HepG2 (cell line): ENCODE results near the gene PADI1. TPM values are rescaled to one million over a fixed set of nuclear protein-coding genes. Genes with fewer than 3 reads are reported as not detected.

Source experiments
- ATAC-seq: fragments of 200-7000 bp; cut with Tn5 transposase; 3 replicates; pipeline ENCODE4 v1.9.1; 2020; ENCODE audit warnings: mild to moderate bottlenecking, moderate library complexity
- BruUV-seq: library from RNA; stranded (reverse); fragments of 400-500 nt; replicated peaks from 2 replicates; lab custom pipeline; 2021; lab: Mats Ljungman, UMichigan
- CTCF ChIA-PET: fragments of 300-600 bp; formaldehyde crosslinking; extraction: SDS; loops from one replicate; lab custom pipeline; 2021; ENCODE audit warnings: low total read pairs, inconsistent platforms, low intra/inter-chr PET ratio; lab: Yijun Ruan, JAX
- POLR2A ChIA-PET: fragments of 350-600 bp; sonication (Branson Sonifier 250); formaldehyde crosslinking; loops from one replicate; lab custom pipeline; 2020; ENCODE audit warnings: antibody characterized with exemption, inconsistent platforms; lab: Yijun Ruan, JAX
- DNase-seq: peaks from one replicate; pipeline ENCODE4 v3.0.0-alpha.2; 2015; ENCODE audit warnings: low spot score
- FAIRE-seq: peaks from 3 replicates; lab custom pipeline; 2011; peaks lifted over from hg19 to GRCh38; lab: Jason Lieb, UNC
- H2AFZ ChIP-seq: one replicate; pipeline ENCODE4 v1.6.1; 2011; ENCODE audit warnings: low read length, inconsistent platforms
- H3K27ac ChIP-seq: fragments of 300-600 bp; 3 replicates; pipeline ENCODE4 v1.8.0; 2011; ENCODE audit warnings: mixed run types, mild to moderate bottlenecking, mixed read lengths, low read length, inconsistent platforms; ENCODE audit not compliant: insufficient read depth; ENCODE audit errors: extremely low read length
- H3K27me3 ChIP-seq, 2 experiments: fragments of 200-600 bp in 1 of 2; 2 replicates in 1 of 2; 3 replicates in 1 of 2; pipeline versions ENCODE4 v1.6.0 to v1.8.0; 2011; ENCODE audit warnings: low read length in 2 of 2, mild to moderate bottlenecking in 2 of 2, moderate library complexity in 2 of 2, inconsistent platforms in 1 of 2; ENCODE audit not compliant: insufficient read depth in 2 of 2, control insufficient read depth in 1 of 2
- H3K36me3 ChIP-seq, 2 experiments: fragments of 200-600 bp in 1 of 2; replicated peaks in 1 of 2; 2 replicates in 1 of 2; 3 replicates in 1 of 2; pipeline versions ENCODE4 v1.5.1 to v1.8.0; 2011; ENCODE audit warnings: low read length in 2 of 2, inconsistent platforms in 1 of 2; ENCODE audit not compliant: insufficient read depth in 2 of 2, control insufficient read depth in 1 of 2
- H3K4me1 ChIP-seq: 2 replicates; pipeline ENCODE4 v1.5.1; 2012; ENCODE audit warnings: low read length, inconsistent platforms; ENCODE audit not compliant: insufficient read depth
- H3K4me2 ChIP-seq: 2 replicates; pipeline ENCODE4 v1.6.0; 2011; ENCODE audit warnings: low read depth, low read length, inconsistent platforms
- H3K4me3 ChIP-seq, 3 experiments: fragments of 200-600 bp in 1 of 3; sonication (generic), shearing (Covaris generic) in 1 of 3; replicated peaks in 1 of 3; 2 replicates each; pipeline ENCODE4 v1.5.1; 2011 to 2016; ENCODE audit warnings: low read length in 3 of 3, inconsistent platforms in 2 of 3, low read depth in 2 of 3, mild to moderate bottlenecking in 2 of 3, control low read depth in 1 of 3, mixed read lengths in 1 of 3; ENCODE audit not compliant: insufficient read depth in 1 of 3
- H3K79me2 ChIP-seq: one replicate; pipeline ENCODE4 v1.6.1; 2011; ENCODE audit warnings: low read length, inconsistent platforms; ENCODE audit not compliant: insufficient read depth
- H3K9ac ChIP-seq: 2 replicates; pipeline ENCODE4 v1.6.0; 2011; ENCODE audit warnings: mild to moderate bottlenecking, low read depth, low read length, inconsistent platforms; ENCODE audit not compliant: insufficient read depth
- H3K9me3 ChIP-seq: 2 replicates; pipeline ENCODE4 v1.5.1; 2012; ENCODE audit warnings: mild to moderate bottlenecking, low read length
- H4K20me1 ChIP-seq: 2 replicates; pipeline ENCODE4 v1.6.0; 2011; ENCODE audit warnings: inconsistent platforms, mild to moderate bottlenecking, low read length, moderate library complexity; ENCODE audit not compliant: insufficient read depth
- EEA1 ChIP-seq: sonication (generic); formaldehyde crosslinking; IDR thresholded peaks from 2 replicates; pipeline ENCODE4 v1.5.1; 2020; ENCODE audit warnings: mild to moderate bottlenecking, missing genetic modification reagents, borderline replicate concordance
- KMT2B ChIP-seq: IDR thresholded peaks from 2 replicates; pipeline ENCODE4 v1.6.1; 2016; ENCODE audit warnings: missing genetic modification reagents, missing compliant biosample characterization
- MATR3 ChIP-seq: sonication (generic); formaldehyde crosslinking; IDR thresholded peaks from 2 replicates; pipeline ENCODE4 v1.4.0; 2020; ENCODE audit warnings: missing genetic modification reagents
- NFYC ChIP-seq: IDR thresholded peaks from 2 replicates; pipeline ENCODE4 v1.6.1; 2016; ENCODE audit warnings: missing genetic modification reagents, missing compliant biosample characterization
- PRDM4 ChIP-seq: sonication (generic); formaldehyde crosslinking; IDR thresholded peaks from 2 replicates; pipeline ENCODE4 v1.9.0; 2021; ENCODE audit warnings: missing genetic modification reagents, borderline replicate concordance
- PRMT3 ChIP-seq: sonication (generic); formaldehyde crosslinking; IDR thresholded peaks from 2 replicates; pipeline ENCODE4 v1.8.1; 2022; ENCODE audit warnings: low read depth, mild to moderate bottlenecking, moderate library complexity, missing genetic modification reagents, borderline replicate concordance
- SPEN ChIP-seq: sonication (generic); formaldehyde crosslinking; IDR thresholded peaks from 2 replicates; pipeline ENCODE4 v1.5.1; 2020; ENCODE audit warnings: low read depth, mild to moderate bottlenecking, missing genetic modification reagents
- SYNCRIP ChIP-seq: fragments of 200-400 bp; formaldehyde crosslinking; IDR thresholded peaks from 2 replicates; pipeline ENCODE4 v1.6.1; 2018; ENCODE audit warnings: mild to moderate bottlenecking, low read depth, low read length; ENCODE audit not compliant: insufficient read depth
- TGIF2 ChIP-seq: IDR thresholded peaks from 2 replicates; pipeline ENCODE4 v1.6.1; 2016; ENCODE audit warnings: control low read depth, missing compliant biosample characterization
- YY1 ChIP-seq: IDR thresholded peaks from 2 replicates; pipeline ENCODE4 v1.6.1; 2011; ENCODE audit warnings: low read length, low read depth, moderate library complexity, mild to moderate bottlenecking; ENCODE audit not compliant: insufficient read depth, insufficient replicate concordance
- ZEB1 ChIP-seq: IDR thresholded peaks from 2 replicates; pipeline ENCODE4 v1.6.1; 2012; ENCODE audit warnings: mild to moderate bottlenecking, low read depth, inconsistent platforms; ENCODE audit not compliant: insufficient replicate concordance
- ZIK1 ChIP-seq: sonication (generic); formaldehyde crosslinking; IDR thresholded peaks from 2 replicates; pipeline ENCODE4 v1.5.0; 2020; ENCODE audit warnings: mild to moderate bottlenecking, low read depth, missing genetic modification reagents, borderline replicate concordance
- ZNF232 ChIP-seq: sonication (generic); formaldehyde crosslinking; IDR thresholded peaks from 2 replicates; pipeline ENCODE4 v1.4.0; 2020; ENCODE audit warnings: missing genetic modification reagents, borderline replicate concordance
- ZNF446 ChIP-seq: sonication (generic); formaldehyde crosslinking; IDR thresholded peaks from 2 replicates; pipeline ENCODE4 v1.5.0; 2020; ENCODE audit warnings: mild to moderate bottlenecking, missing genetic modification reagents
- ZNF530 ChIP-seq: sonication (generic); formaldehyde crosslinking; IDR thresholded peaks from 2 replicates; pipeline ENCODE4 v1.5.0; 2020; ENCODE audit warnings: low read depth, mild to moderate bottlenecking, missing genetic modification reagents
- ZSCAN9 ChIP-seq: IDR thresholded peaks from 2 replicates; pipeline ENCODE4 v1.6.1; 2016; ENCODE audit warnings: borderline replicate concordance
- WGBS: methylation state at CpG from one replicate; pipeline ENCODE4 v1.1.6; 2017; ENCODE audit warnings: low lambda C conversion rate; 5-methylcytosine and 5-hydroxymethylcytosine counted together
- in situ Hi-C: cut with HindIII; loops from 2 replicates; pipeline ENCODE4 v1.10.0; 2017; ENCODE audit warnings: low pct_unique_long_range_greater_than_20kb; ENCODE audit not compliant: extremely low pct_ligation_motif_present
- intact Hi-C: fragments of 100-400 bp; cut with micrococcal nuclease; formaldehyde crosslinking; loops from one replicate; pipeline ENCODE4 v1.10.0; 2022; ENCODE audit not compliant: unreplicated experiment
- polyA plus RNA-seq, 8 experiments: library from polyadenylated mRNA; depleted of rRNA in 3 of 8; stranded (reverse) in 7 of 8; unstranded in 1 of 8; fragments of >200 nt; fragmentation: Illumina TruSeq in 4 of 8; extraction: Trizol in 4 of 8; gene quantifications; 2 replicates each; pipeline versions ENCODE4 v1.2.1 to v1.2.3, GENCODE V29; 2011 to 2016; ENCODE audit warnings: low read depth in 4 of 8, missing spikeins in 1 of 8, mixed read lengths in 1 of 8; ENCODE audit not compliant: insufficient read depth in 1 of 8
- total RNA-seq, 5 experiments: library from RNA; depleted of rRNA; stranded (reverse); fragments of >200 nt; fragmentation: Illumina TruSeq; extraction: Trizol; gene quantifications; 2 replicates each; pipeline ENCODE4 v1.2.3, GENCODE V29; 2016; ENCODE audit warnings: low read depth in 1 of 5
- TF ChIP-seq, protein P1 (sequence below): sonication (generic); formaldehyde crosslinking; conservative IDR thresholded peaks from 2 replicates; pipeline ENCODE4 v1.5.0; 2020; ENCODE audit warnings: missing genetic modification reagents

Gene PADI1
- total and polyA plus RNA-seq, 2 of the 13 experiments (the other 11 are each of a cell fraction or from before 2014, with no cell fraction given): not detected

DNA sequence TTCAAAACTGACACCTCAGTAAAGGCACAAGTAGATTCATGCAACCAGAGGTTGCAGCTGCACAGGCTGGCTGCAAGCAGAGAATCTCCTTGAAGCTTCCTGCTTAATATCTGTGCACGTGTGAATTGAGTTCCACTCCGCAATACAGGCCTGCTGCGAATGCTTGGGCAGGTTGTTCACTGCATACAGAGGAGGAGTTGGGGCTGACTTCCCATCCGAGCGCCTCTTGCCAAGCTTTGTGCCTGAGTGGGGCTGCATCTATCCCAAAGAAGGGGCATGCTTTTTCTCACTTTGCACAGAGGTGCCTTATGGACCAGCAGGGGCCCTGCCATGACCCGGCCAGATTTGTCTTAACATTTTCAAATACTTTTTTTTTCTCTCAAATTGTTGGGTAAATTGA is 17.9 kb upstream of the PADI1 start:
- in situ Hi-C loops: no loop called here
- ATAC-seq (no peak), DNase-seq (no peak), FAIRE-seq (no peak)
- Histone ChIP-seq H2AFZ (no peak overlapping the region), H3K79me2 (no peaks in the 10 kb centered on the region), H3K27me3 (no peaks in the 10 kb centered on the region), H3K9me3 (peaks cover 7% of the 10 kb centered on the region; the same call in 1 of the 2 replicates), H4K20me1 (no peaks in the 10 kb centered on the region), H3K27ac (no peak overlapping the region), H3K9ac (no peak overlapping the region), H3K36me3 (no peaks in the 10 kb centered on the region), H3K4me2 (no peak overlapping the region), H3K4me3 (no peak overlapping the region), H3K4me1 (no peaks in the 10 kb centered on the region)
- ChIA-PET CTCF (no interaction called here), POLR2A (no interaction called here)
- intact Hi-C loops: no loop called here
- TF ChIP-seq SYNCRIP (no peak), MATR3 (no peak)
- WGBS: 33% methylated on average over 6 of the region's 6 CpGs
- BruUV-seq: no TSS peak

DNA sequence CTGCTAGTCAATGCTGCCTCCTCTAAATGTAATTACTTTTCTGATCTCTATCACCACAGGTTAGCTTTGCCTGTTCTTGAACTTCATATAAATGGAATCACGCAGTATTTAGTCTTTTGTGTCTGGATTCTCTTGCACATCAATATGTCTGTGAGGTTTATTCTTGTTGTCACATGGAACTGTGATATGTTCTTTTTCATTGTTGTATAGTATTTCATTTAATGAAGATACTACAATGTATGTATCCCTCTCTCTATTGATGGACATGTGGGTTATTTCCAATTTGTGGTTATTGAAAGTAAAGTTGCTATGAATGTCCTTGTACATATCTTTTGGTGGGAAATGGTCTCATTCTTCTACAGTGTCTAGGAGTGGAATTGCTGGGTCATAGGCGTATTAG is 16.7 kb upstream of the PADI1 start:
- no peaks in the 10 kb centered on the region for H3K36me3 ChIP-seq
- no TSS peak for BruUV-seq
- no peak overlapping the region for H3K4me2 ChIP-seq
- no peak overlapping the region for H3K27ac ChIP-seq
- no peaks in the 10 kb centered on the region for H4K20me1 ChIP-seq
- no peaks in the 10 kb centered on the region for H3K79me2 ChIP-seq
- H2AFZ ChIP-seq: no peak overlapping the region
- H3K9me3 ChIP-seq: peaks cover 7% of the 10 kb centered on the region; the same call in 1 of the 2 replicates
- intact Hi-C loops (no loop called here), in situ Hi-C loops (no loop called here)
- no peak overlapping the region for H3K9ac ChIP-seq
- ChIA-PET CTCF (no interaction called here), POLR2A (no interaction called here)
- H3K4me1 ChIP-seq: no peaks in the 10 kb centered on the region
- no peak for DNase-seq
- H3K27me3 ChIP-seq: 0 out of 5 replicates have a peak, but pooled peaks cover 0 to 4% of the 10 kb centered on the region in 2 experiments
- no peak overlapping the region for H3K4me3 ChIP-seq
- no peak for ATAC-seq
- no peak for FAIRE-seq
- 29% methylated on average over 2 of the region's 2 CpGs for WGBS
- TF ChIP-seq ZSCAN9 (CRISPR knock-in tag) (no peak), KMT2B (CRISPR knock-in tag) (no peak), ZNF446 (CRISPR knock-in tag) (no peak), NFYC (CRISPR knock-in tag) (no peak), TGIF2 (CRISPR knock-in tag) (no peak), PRMT3 (no peak), ZNF232 (CRISPR knock-in tag) (no peak), ZNF530 (CRISPR knock-in tag) (no peak), ZIK1 (no peak), YY1 (no peak), SPEN (CRISPR knock-in tag) (no peak), EEA1 (CRISPR knock-in tag) (no peak), PRDM4 (CRISPR knock-in tag) (no peak), ZEB1 (no peak)
- TF ChIP-seq, protein P1, sequence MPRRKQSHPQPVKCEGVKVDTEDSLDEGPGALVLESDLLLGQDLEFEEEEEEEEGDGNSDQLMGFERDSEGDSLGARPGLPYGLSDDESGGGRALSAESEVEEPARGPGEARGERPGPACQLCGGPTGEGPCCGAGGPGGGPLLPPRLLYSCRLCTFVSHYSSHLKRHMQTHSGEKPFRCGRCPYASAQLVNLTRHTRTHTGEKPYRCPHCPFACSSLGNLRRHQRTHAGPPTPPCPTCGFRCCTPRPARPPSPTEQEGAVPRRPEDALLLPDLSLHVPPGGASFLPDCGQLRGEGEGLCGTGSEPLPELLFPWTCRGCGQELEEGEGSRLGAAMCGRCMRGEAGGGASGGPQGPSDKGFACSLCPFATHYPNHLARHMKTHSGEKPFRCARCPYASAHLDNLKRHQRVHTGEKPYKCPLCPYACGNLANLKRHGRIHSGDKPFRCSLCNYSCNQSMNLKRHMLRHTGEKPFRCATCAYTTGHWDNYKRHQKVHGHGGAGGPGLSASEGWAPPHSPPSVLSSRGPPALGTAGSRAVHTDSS (CRISPR knock-in tag): no peak
